ENCODE results near the gene EPHA2.

The EPHA2 gene

DNA sequence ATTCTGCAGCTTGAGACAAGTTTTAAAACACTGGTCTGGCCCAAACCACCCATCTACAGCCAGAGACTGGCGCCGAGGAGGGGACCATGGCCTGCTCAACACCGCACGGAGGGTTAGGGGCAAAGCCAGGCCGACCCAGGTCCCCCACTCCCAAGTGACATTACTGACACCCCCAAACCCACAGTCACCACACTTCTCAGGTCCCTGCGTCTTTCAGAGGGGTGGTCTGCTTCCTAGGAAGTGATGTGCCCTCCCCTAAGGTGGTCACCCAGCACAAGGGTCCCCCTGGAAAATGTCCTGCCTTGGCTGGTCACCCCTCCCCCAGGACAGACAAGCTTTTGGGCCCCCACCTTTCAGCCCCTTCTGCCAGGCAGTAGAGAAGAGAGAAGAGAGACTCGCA is 20.8 kb upstream of the EPHA2 start:
- no peak for DNase-seq (ENCODE audit: low read depth)
- no peak for TF ChIP-seq CTCF (conservative IDR thresholded peaks at IDR 0.05; ENCODE audit: low read depth, low read length)
- no peak overlapping the region for H3K4me3 ChIP-seq (ENCODE audit: low read length)

DNA sequence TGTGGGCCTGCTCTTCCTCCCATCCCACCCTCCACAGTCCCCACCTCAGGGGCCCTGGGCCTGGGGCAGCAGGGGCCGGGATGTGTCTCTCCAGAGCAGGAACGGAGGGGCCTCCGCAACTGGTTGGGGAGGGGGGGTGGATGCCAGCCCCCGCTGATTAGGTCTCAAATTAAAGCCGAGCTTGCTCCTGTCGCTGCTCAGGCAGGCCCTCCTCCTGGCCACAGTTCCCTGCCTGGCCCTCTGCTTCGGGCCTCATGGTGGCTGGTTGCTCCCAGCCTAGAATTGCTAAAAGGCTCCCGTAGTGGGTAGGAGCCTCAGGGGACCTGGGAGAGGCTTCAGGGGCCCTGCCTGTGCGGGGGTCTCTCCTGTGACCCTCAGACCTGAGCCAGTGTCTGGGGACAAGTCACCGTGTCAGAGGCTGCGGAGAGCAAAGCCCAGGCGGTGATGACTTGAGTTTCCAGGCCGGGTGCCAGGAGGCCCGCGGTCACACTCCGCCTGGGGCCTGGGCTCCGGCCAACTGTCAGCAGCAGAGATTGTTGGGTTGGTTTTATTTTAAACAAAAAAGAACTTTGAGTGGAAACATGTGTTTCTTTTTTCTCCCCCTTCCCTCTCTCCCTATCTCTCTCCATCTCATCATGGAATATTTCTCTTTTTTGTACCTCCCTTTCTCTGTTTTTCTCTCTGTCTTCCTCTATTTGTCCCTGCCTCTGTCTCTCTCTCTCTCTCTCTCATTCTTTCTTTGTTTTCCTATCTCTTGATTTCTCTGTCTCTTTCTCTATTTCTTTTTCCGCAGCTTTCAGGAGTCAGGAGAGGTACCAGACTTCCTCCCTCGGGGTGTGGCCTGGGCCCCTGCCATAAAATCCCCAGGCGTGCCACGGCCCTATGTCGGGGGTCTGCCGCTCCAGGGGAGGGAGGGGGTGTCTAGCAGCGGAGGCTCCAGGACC is 20.0 kb upstream of the EPHA2 start:
- DNase-seq (ENCODE audit: low read depth), result no peak
- TF ChIP-seq CTCF (conservative IDR thresholded peaks at IDR 0.05; ENCODE audit: low read depth, low read length), result no peak
- H3K4me3 ChIP-seq (ENCODE audit: low read length), result no peak overlapping the region

DNA sequence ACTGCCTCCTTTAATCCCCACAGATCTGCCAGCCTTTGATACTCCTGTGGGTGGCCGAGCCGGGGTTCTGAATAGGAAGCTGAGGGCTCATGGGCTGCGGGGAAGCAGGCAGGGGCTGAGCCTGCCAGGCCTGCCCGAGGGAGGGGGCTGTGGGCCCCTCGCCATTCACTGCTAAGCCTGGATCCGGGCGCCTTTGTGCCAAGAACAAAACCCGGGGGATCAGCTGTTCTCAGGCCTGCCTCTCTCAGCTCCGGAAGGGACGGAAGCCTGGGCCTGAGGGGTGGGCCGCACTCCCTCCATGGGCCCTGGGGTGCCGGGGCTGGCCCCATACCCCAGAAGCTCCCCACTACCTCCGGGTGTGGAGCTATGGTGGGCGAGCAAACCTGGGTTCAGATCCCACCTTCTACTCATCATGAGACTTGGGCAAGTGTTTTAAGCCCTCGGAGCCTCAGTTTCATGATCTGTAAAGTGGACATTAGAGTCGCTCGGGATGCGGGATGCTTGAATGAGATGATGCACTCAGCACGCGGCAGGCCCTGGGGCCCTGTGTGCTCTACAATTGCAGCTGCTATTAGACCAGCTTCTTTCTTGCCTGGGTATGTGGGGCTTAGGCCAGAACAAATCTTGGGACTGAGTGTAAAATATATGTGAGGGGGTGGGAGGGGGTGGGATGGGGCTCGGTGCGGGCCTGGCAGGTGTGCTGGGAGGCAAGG is 19.2 kb upstream of the EPHA2 start:
- no peak for DNase-seq (ENCODE audit: low read depth)
- TF ChIP-seq CTCF (conservative IDR thresholded peaks at IDR 0.05; ENCODE audit: low read depth, low read length), result no peak
- no peak overlapping the region for H3K4me3 ChIP-seq (ENCODE audit: low read length)

DNA sequence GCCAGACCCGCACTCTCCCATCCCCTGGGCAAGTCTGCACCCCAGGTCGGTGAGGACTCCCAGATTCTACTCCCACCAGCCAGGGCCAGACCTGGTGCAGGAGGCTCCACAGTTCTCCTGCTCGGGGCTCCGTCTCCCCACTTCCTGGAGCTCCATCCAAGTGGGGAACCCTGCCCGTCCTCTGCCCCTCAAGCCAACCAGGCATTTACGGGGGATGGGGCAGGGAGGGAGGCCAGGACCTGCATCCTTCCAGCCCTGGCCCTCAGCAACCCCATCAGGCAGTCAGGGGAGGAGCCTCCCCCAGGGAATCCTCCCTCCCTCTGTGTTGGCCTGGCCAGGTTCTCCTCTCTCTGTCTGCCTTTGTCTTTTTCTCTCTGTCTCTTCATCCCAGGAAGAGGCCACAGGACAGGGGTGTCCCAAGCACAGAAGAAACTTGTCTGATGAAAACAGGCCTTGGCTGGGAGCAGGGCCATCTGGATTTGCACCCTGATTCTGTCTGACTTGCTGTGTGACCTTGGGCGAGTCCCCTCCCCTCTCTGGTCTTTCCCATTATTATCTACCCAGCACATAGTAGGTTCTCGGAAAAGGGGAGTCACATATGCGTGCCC is 18.5 kb upstream of the EPHA2 start:
- no peak for TF ChIP-seq CTCF (conservative IDR thresholded peaks at IDR 0.05; ENCODE audit: low read depth, low read length)

GRCh38 chr1:16173447-16174260 is 17.8 kb upstream of the EPHA2 start:
- DNase-seq (ENCODE audit: low read depth), result no peak
- no peak overlapping the region for H3K4me3 ChIP-seq (ENCODE audit: low read length)
- TF ChIP-seq CTCF (conservative IDR thresholded peaks at IDR 0.05; ENCODE audit: low read depth, low read length), result no peak

More for the DNA sequence above, 18.5 kb upstream of the EPHA2 start:
- H3K4me3 ChIP-seq (ENCODE audit: low read length), result no peak overlapping the region
- no peak for DNase-seq (ENCODE audit: low read depth)

DNA sequence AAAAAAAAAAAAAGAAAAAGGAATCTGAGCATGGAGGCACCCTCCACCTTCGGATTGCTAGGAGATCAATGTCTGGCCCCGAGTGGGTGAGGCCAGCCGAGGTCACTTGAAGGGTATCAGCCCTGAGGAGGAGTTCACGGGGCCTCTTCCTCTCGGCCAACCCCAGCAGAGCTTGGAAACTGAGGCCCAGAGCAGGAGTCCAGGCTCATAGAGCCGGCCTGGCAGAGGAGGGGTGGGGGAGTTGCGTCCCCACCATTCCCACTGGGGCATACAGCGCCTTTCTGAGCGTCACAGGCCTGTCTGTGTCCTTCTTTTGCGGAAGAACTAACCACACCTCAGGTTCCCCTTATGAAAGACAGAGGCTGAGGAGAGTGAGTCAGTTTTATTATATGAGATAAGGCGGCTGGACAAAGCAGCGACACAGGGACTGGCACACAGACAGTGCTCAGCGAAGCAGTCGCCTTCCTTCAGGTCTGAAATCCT is 17.1 kb upstream of the EPHA2 start:
- no peak for TF ChIP-seq CTCF (conservative IDR thresholded peaks at IDR 0.05; ENCODE audit: low read depth, low read length)
- no peak for DNase-seq (ENCODE audit: low read depth)
- H3K4me3 ChIP-seq (ENCODE audit: low read length), result no peak overlapping the region
